GM12875 (cell line): ENCODE results near the gene SLC8A1.

ENCODE experiments used
- H3K4me3 ChIP-seq: one replicate; pipeline ENCODE4 v1.5.1; 2011; ENCODE audit warnings: low read depth, low read length, control low read depth
- CTCF ChIP-seq: IDR thresholded peaks from 2 replicates; pipeline ENCODE4 v1.5.1; 2011; ENCODE audit warnings: low read depth, mild to moderate bottlenecking, control low read depth, inconsistent platforms, low read length, moderate library complexity, borderline replicate concordance; ENCODE audit not compliant: insufficient read depth

Gene SLC8A1

GRCh38 chr2:40451918-40452605 is at the start of gene SLC8A1:
TSS of gene SLC8A1 (minus strand) at chr2:40452090.
- no peak for TF ChIP-seq CTCF
- H3K4me3 ChIP-seq: no peak within 1 kb of the TSS

GRCh38 chr2:40499437-40499836 is 47.5 kb upstream of the SLC8A1 start:
- TF ChIP-seq CTCF: no peak
- H3K4me3 ChIP-seq: no peak overlapping the region

GRCh38 chr2:40497251-40497859 is 45.5 kb upstream of the SLC8A1 start:
- no peak for TF ChIP-seq CTCF
- no peak overlapping the region for H3K4me3 ChIP-seq

GRCh38 chr2:40489678-40489960 is 37.7 kb upstream of the SLC8A1 start:
- no peak for TF ChIP-seq CTCF
- no peak overlapping the region for H3K4me3 ChIP-seq

GRCh38 chr2:40488927-40489677 is 37.2 kb upstream of the SLC8A1 start:
- no peak for TF ChIP-seq CTCF
- no peak overlapping the region for H3K4me3 ChIP-seq

GRCh38 chr2:40488101-40488601 is 36.3 kb upstream of the SLC8A1 start:
- TF ChIP-seq CTCF: no peak
- no peak overlapping the region for H3K4me3 ChIP-seq
